ENCODE measurements around the gene ANKS1A.

ANKS1A gene

GRCh38 chr6:35026434-35027222, 137.6 kb downstream of the ANKS1A start:
- DNase-seq: no peak

GRCh38 chr6:35027807-35028206, 138.8 kb downstream of the ANKS1A start:
- DNase-seq: no peak

GRCh38 chr6:35028781-35029769, 140.0 kb downstream of the ANKS1A start:
- DNase-seq: no peak

GRCh38 chr6:35030099-35030498, 141.0 kb downstream of the ANKS1A start:
- no peak for DNase-seq

- DNase-seq: no peak
These were observed 142.8 kb downstream of the ANKS1A start for GRCh38 chr6:35031611-35032529.

GRCh38 chr6:35033683-35034082, 144.6 kb downstream of the ANKS1A start:
- DNase-seq: no peak

- DNase-seq: no peak
These were observed 145.5 kb downstream of the ANKS1A start for GRCh38 chr6:35034411-35035191.

- no peak for DNase-seq
These were observed 146.5 kb downstream of the ANKS1A start for GRCh38 chr6:35035481-35036030.

- DNase-seq: no peak
These were observed 147.2 kb downstream of the ANKS1A start for GRCh38 chr6:35036059-35036827.

- DNase-seq: no peak
These were observed 148.0 kb downstream of the ANKS1A start for GRCh38 chr6:35036828-35037663.

- no peak for DNase-seq
These were observed 148.6 kb downstream of the ANKS1A start for GRCh38 chr6:35037664-35038038.

- no peak for DNase-seq
These were observed 149.0 kb downstream of the ANKS1A start for GRCh38 chr6:35038076-35038475.

- no peak for DNase-seq
These were observed 151.3 kb downstream of the ANKS1A start for GRCh38 chr6:35040398-35040797.

GRCh38 chr6:35041086-35041861, 152.2 kb downstream of the ANKS1A start:
- DNase-seq: no peak

- no peak for DNase-seq
These were observed 153.2 kb downstream of the ANKS1A start for GRCh38 chr6:35042031-35042815.

GRCh38 chr6:35043381-35044130, 154.5 kb downstream of the ANKS1A start:
- no peak for DNase-seq

GRCh38 chr6:35044145-35044745, 155.2 kb downstream of the ANKS1A start:
- no peak for DNase-seq
